Measurements from ENCODE around the gene ZBTB7C.

ZBTB7C gene

GRCh38 chr18:48244530-48244929 is 164.7 kb downstream of the ZBTB7C start:
- no peak for FAIRE-seq

- FAIRE-seq = no peak
These were observed 170.5 kb downstream of the ZBTB7C start for GRCh38 chr18:48238636-48239035.

- FAIRE-seq = no peak
These were observed 171.0 kb downstream of the ZBTB7C start for GRCh38 chr18:48238206-48238605.

GRCh38 chr18:48236822-48237221 is 172.4 kb downstream of the ZBTB7C start:
- no peak for FAIRE-seq

- FAIRE-seq = no peak
These were observed 178.6 kb downstream of the ZBTB7C start for GRCh38 chr18:48230467-48231113.

GRCh38 chr18:48229552-48229981 is 179.6 kb downstream of the ZBTB7C start:
- FAIRE-seq = no peak

- no peak for FAIRE-seq
These were observed 180.3 kb downstream of the ZBTB7C start for GRCh38 chr18:48228841-48229240.

- no peak for FAIRE-seq
These were observed 180.9 kb downstream of the ZBTB7C start for GRCh38 chr18:48228301-48228715.

- no peak for FAIRE-seq
These were observed 182.0 kb downstream of the ZBTB7C start for GRCh38 chr18:48227206-48227605.

- no peak for FAIRE-seq
These were observed 182.8 kb downstream of the ZBTB7C start for GRCh38 chr18:48226401-48226800.

GRCh38 chr18:48222118-48222517 is 187.1 kb downstream of the ZBTB7C start:
- FAIRE-seq = no peak

- FAIRE-seq = no peak
These were observed 189.2 kb downstream of the ZBTB7C start for GRCh38 chr18:48219810-48220499.

- FAIRE-seq = no peak
These were observed 190.0 kb downstream of the ZBTB7C start for GRCh38 chr18:48219037-48219809.

GRCh38 chr18:48218285-48219022 is 190.7 kb downstream of the ZBTB7C start:
- FAIRE-seq = no peak

GRCh38 chr18:48217258-48218250 is 191.6 kb downstream of the ZBTB7C start:
- FAIRE-seq = no peak

- FAIRE-seq = no peak
These were observed 192.4 kb downstream of the ZBTB7C start for GRCh38 chr18:48216639-48217257.

GRCh38 chr18:48215876-48216638 is 193.1 kb downstream of the ZBTB7C start:
- FAIRE-seq = no peak

- FAIRE-seq = no peak
These were observed 195.4 kb downstream of the ZBTB7C start for GRCh38 chr18:48213791-48214190.

GRCh38 chr18:48208432-48209140 is 200.6 kb downstream of the ZBTB7C start:
- FAIRE-seq = no peak

GRCh38 chr18:48207733-48208132 is 201.4 kb downstream of the ZBTB7C start:
- no peak for FAIRE-seq
